ENCODE measurements around the gene EML4. TPM values are rescaled to one million over a fixed set of nuclear protein-coding genes. Genes with fewer than 3 reads are reported as not detected.

The EML4 gene
- total RNA-seq, 1 experiment from 2014 or later = 107 TPM

GRCh38 chr2:42176992-42177738 is 8.0 kb downstream of the EML4 start:
- peaks cover 31% of the 10 kb centered on the region for H3K4me1 ChIP-seq (ENCODE audit: control insufficient read depth, insufficient read depth, low read length)
- no TSS peak for BruUV-seq (replicated peaks)

GRCh38 chr2:42178335-42178734 is 9.2 kb downstream of the EML4 start:
- Histone ChIP-seq H3K4me3 (ENCODE audit: low read depth in 2 of 2, low read length in 2 of 2) (no peak overlapping the region), H3K9me3 (ENCODE audit: control insufficient read depth, insufficient read depth, low read depth, low read length) (no peaks in the 10 kb centered on the region), H3K27me3 (ENCODE audit: control insufficient read depth, insufficient read depth, low read length) (no peaks in the 10 kb centered on the region), H3K4me1 (ENCODE audit: control insufficient read depth, insufficient read depth, low read length) (peaks cover 31% of the 10 kb centered on the region), H3K27ac (ENCODE audit: low read length) (no peak overlapping the region), H3K36me3 (ENCODE audit: control insufficient read depth, insufficient read depth, low read length) (no peaks in the 10 kb centered on the region)
- ATAC-seq (no peak), DNase-seq (ENCODE audit: low read depth, low spot score) (no peak)
- in situ Hi-C loops (cut with HindIII; ENCODE audit: low pct_unique_long_range_greater_than_20kb, low sequenced_read_pairs) = no loop called here
- BruUV-seq (replicated peaks) = no TSS peak
- POLR2A ChIA-PET = no interaction called here
- no peak for TF ChIP-seq TCF7L2 (IDR thresholded peaks at IDR 0.05; ENCODE audit: low read depth, low read length)
- intact Hi-C loops (cut with micrococcal nuclease; ENCODE audit: unreplicated experiment) = no loop called here
- CTCF ChIA-PET = no interaction called here

More at GRCh38 chr2:42176992-42177738, 8.0 kb downstream of the EML4 start:
- no peaks in the 10 kb centered on the region for H3K9me3 ChIP-seq (ENCODE audit: control insufficient read depth, insufficient read depth, low read depth, low read length)
- no peaks in the 10 kb centered on the region for H3K27me3 ChIP-seq (ENCODE audit: control insufficient read depth, insufficient read depth, low read length)
- DNase-seq (ENCODE audit: low read depth, low spot score) (no peak), ATAC-seq (no peak)
- H3K4me3 ChIP-seq (ENCODE audit: low read depth in 2 of 2, low read length in 2 of 2) = no peak overlapping the region
- no peaks in the 10 kb centered on the region for H3K36me3 ChIP-seq (ENCODE audit: control insufficient read depth, insufficient read depth, low read length)
- CTCF ChIA-PET = no interaction called here
- intact Hi-C loops (cut with micrococcal nuclease; ENCODE audit: unreplicated experiment) (no loop called here), in situ Hi-C loops (cut with HindIII; ENCODE audit: low pct_unique_long_range_greater_than_20kb, low sequenced_read_pairs) (no loop called here)
- no peak overlapping the region for H3K27ac ChIP-seq (ENCODE audit: low read length)
- POLR2A ChIA-PET = no interaction called here
- no peak for TF ChIP-seq SIN3A (IDR thresholded peaks at IDR 0.05; ENCODE audit: borderline replicate concordance, insufficient read depth, low read depth, low read length)
- no peak for TF ChIP-seq CTCF (IDR thresholded peaks at IDR 0.05)
- TF ChIP-seq POLR2AphosphoS5 (IDR thresholded peaks at IDR 0.05; ENCODE audit: low read depth, low read length) = no peak
- no peak for TF ChIP-seq TCF7L2 (IDR thresholded peaks at IDR 0.05; ENCODE audit: low read depth, low read length)

- TF ChIP-seq TCF7L2 (IDR thresholded peaks at IDR 0.05; ENCODE audit: low read depth, low read length) (no peak), CTCF (IDR thresholded peaks at IDR 0.05) (no peak), POLR2AphosphoS5 (IDR thresholded peaks at IDR 0.05; ENCODE audit: low read depth, low read length) (no peak), SIN3A (IDR thresholded peaks at IDR 0.05; ENCODE audit: borderline replicate concordance, insufficient read depth, low read depth, low read length) (no peak), REST (IDR thresholded peaks at IDR 0.05; ENCODE audit: insufficient read depth in 1 of 2, low read depth in 2 of 2, low read length in 1 of 2) (no peak)
- no peak for ATAC-seq
- no peak overlapping the region for H3K4me3 ChIP-seq (ENCODE audit: low read depth in 2 of 2, low read length in 2 of 2)
- no peaks in the 10 kb centered on the region for H3K27me3 ChIP-seq (ENCODE audit: control insufficient read depth, insufficient read depth, low read length)
- intact Hi-C loops (cut with micrococcal nuclease; ENCODE audit: unreplicated experiment) = no loop called here
- BruUV-seq (replicated peaks) = no TSS peak
- peaks cover 37% of the 10 kb centered on the region for H3K4me1 ChIP-seq (ENCODE audit: control insufficient read depth, insufficient read depth, low read length)
- CTCF ChIA-PET = no interaction called here
- POLR2A ChIA-PET = interaction anchor here (0.5 kb wide), 2 partner anchors 21 to 104 kb away, joined by 3 read pairs; no protein-coding TSS in a partner anchor
- no peaks in the 10 kb centered on the region for H3K36me3 ChIP-seq (ENCODE audit: control insufficient read depth, insufficient read depth, low read length)
- in situ Hi-C loops (cut with HindIII; ENCODE audit: low pct_unique_long_range_greater_than_20kb, low sequenced_read_pairs) = no loop called here
- H3K27ac ChIP-seq (ENCODE audit: low read length) = no peak overlapping the region
- no peak for DNase-seq (ENCODE audit: low read depth, low spot score)
- H3K9me3 ChIP-seq (ENCODE audit: control insufficient read depth, insufficient read depth, low read depth, low read length) = no peaks in the 10 kb centered on the region
Measured at GRCh38 chr2:42180300-42180699, 11.1 kb downstream of the EML4 start.

Measured in Panc1 (cell line).